ENCODE measurements around the gene PDE4D. TPM values are rescaled to one million over a fixed set of nuclear protein-coding genes. Genes with fewer than 3 reads are reported as not detected.

Gene PDE4D
- total RNA-seq, 1 donor from 2014 or later: 2.3 TPM

- TF ChIP-seq EZH2phosphoT487 (IDR thresholded peaks at IDR 0.05) (no peak), EZH2 (IDR thresholded peaks at IDR 0.05) (no peak), CTCF (IDR thresholded peaks at IDR 0.05) (no peak)
- Histone ChIP-seq H3K36me3 (no peaks in the 10 kb centered on the region), H3F3A (ENCODE audit: low read depth) (no peaks in the 10 kb centered on the region)
These were observed 918.9 kb downstream of the PDE4D start for GRCh38 chr5:58974601-58975000.

GRCh38 chr5:58974083-58974482 is 919.4 kb downstream of the PDE4D start:
- Mint-ChIP-seq H3K9me3 (no peaks in the 10 kb centered on the region), H3K4me3 (no peak overlapping the region), H3K36me3 (peaks cover 10% of the 10 kb centered on the region), H3K27ac (no peak overlapping the region), H3K4me1 (no peaks in the 10 kb centered on the region), H3K27me3 (ENCODE audit: insufficient read depth, low read depth) (no peaks in the 10 kb centered on the region)
- H3F3A ChIP-seq (ENCODE audit: low read depth): no peaks in the 10 kb centered on the region
- H3K79me2 ChIP-seq (ENCODE audit: low read depth): no peaks in the 10 kb centered on the region
- no peak for TF ChIP-seq EZH2phosphoT487 (IDR thresholded peaks at IDR 0.05)
- TF ChIP-seq CTCF (IDR thresholded peaks at IDR 0.05): no peak
- no peak for TF ChIP-seq EZH2 (IDR thresholded peaks at IDR 0.05)
- H3K4me1 ChIP-seq: no peaks in the 10 kb centered on the region
- H3K9ac ChIP-seq: no peak overlapping the region
- H3K36me3 ChIP-seq: no peaks in the 10 kb centered on the region
- no peaks in the 10 kb centered on the region for H3K27me3 ChIP-seq
- no peak overlapping the region for H3K4me2 ChIP-seq
- DNase-seq (ENCODE audit: low spot score): no peak
- H2AFZ ChIP-seq (replicated peaks): no peak overlapping the region
- no peaks in the 10 kb centered on the region for H4K20me1 ChIP-seq (ENCODE audit: low read depth)
- H3K9me3 ChIP-seq (ENCODE audit: low read depth): no peaks in the 10 kb centered on the region
- no peak overlapping the region for H3K27ac ChIP-seq
- no peak overlapping the region for H3K4me3 ChIP-seq

More at GRCh38 chr5:58974601-58975000, 918.9 kb downstream of the PDE4D start:
- Mint-ChIP-seq H3K27ac (no peak overlapping the region), H3K4me3 (no peak overlapping the region), H3K27me3 (ENCODE audit: insufficient read depth, low read depth) (no peaks in the 10 kb centered on the region), H3K9me3 (no peaks in the 10 kb centered on the region), H3K4me1 (no peaks in the 10 kb centered on the region), H3K36me3 (peaks cover 11% of the 10 kb centered on the region)
- Histone ChIP-seq H3K79me2 (ENCODE audit: low read depth) (no peaks in the 10 kb centered on the region), H3K4me1 (no peaks in the 10 kb centered on the region), H3K27ac (no peak overlapping the region), H3K27me3 (no peaks in the 10 kb centered on the region), H4K20me1 (ENCODE audit: low read depth) (no peaks in the 10 kb centered on the region), H2AFZ (replicated peaks) (no peak overlapping the region), H3K4me3 (no peak overlapping the region), H3K9ac (no peak overlapping the region), H3K9me3 (ENCODE audit: low read depth) (no peaks in the 10 kb centered on the region), H3K4me2 (no peak overlapping the region)
- no peak for DNase-seq (ENCODE audit: low spot score)

- Histone ChIP-seq H3K79me2 (ENCODE audit: low read depth) (no peaks in the 10 kb centered on the region), H3K9me3 (ENCODE audit: low read depth) (no peaks in the 10 kb centered on the region), H2AFZ (replicated peaks) (no peak overlapping the region), H4K20me1 (ENCODE audit: low read depth) (no peaks in the 10 kb centered on the region), H3K36me3 (no peaks in the 10 kb centered on the region), H3K27me3 (no peaks in the 10 kb centered on the region), H3K4me1 (no peaks in the 10 kb centered on the region), H3K4me2 (no peak overlapping the region), H3K4me3 (no peak overlapping the region), H3K27ac (no peak overlapping the region), H3F3A (ENCODE audit: low read depth) (no peaks in the 10 kb centered on the region), H3K9ac (no peak overlapping the region)
- H3K4me1 Mint-ChIP-seq: no peaks in the 10 kb centered on the region
- no peak overlapping the region for H3K4me3 Mint-ChIP-seq
- no peak overlapping the region for H3K27ac Mint-ChIP-seq
- H3K27me3 Mint-ChIP-seq (ENCODE audit: insufficient read depth, low read depth): no peaks in the 10 kb centered on the region
- peaks cover 8% of the 10 kb centered on the region for H3K36me3 Mint-ChIP-seq
- TF ChIP-seq EZH2 (IDR thresholded peaks at IDR 0.05) (no peak), CTCF (IDR thresholded peaks at IDR 0.05) (no peak), EZH2phosphoT487 (IDR thresholded peaks at IDR 0.05) (no peak)
- no peak for DNase-seq (ENCODE audit: low spot score)
- H3K9me3 Mint-ChIP-seq: no peaks in the 10 kb centered on the region
These were observed 921.2 kb downstream of the PDE4D start for GRCh38 chr5:58972301-58972700.

Data from neural progenitor cell (in vitro differentiated cells).